ENCODE data around the gene RNPEPL1.
"Not testable (repeated sequence)": the region's sequence is repeated elsewhere in the genome, so short reads cannot be mapped to it uniquely, and the experiment has no call there.

Gene RNPEPL1

DNA sequence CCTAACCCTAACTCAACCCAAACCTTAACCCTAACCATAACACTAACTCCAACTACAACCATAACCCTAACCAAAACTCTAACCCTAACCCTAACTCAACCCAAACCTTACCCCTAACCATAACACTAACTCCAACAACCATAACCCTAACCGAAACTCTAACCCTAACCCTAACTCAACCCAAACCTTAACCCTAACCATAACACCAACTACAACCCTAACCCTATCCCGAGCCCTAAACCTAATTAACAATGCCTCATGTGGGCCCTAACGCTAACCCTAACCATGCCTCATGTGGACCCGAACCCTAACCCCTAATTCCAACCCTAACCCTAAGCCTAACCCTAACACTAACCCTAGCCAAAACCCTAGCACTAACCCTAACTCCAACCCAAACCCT is 45.5 kb downstream of the RNPEPL1 start:
- no peak for DNase-seq

DNA sequence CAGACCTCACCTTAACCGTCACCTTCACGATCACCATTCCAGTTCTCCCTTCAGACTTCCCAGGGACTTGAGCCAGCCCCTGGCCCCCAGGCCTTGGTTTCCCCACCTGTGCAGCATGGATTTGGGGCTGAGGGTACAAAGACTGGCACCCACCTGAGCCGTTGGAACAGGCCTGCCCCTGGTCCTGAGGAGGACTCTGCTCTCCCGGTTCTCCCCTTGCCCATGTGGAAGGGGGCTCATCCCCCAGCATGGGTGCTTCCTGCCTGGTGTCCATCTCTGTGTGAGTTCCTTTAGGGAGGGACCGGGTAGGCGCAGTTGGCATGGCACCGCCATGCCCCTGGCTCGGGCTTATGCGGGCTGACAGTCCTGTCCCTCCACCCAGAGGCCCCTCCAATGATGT is 46.1 kb downstream of the RNPEPL1 start:
- no peak for DNase-seq

DNA sequence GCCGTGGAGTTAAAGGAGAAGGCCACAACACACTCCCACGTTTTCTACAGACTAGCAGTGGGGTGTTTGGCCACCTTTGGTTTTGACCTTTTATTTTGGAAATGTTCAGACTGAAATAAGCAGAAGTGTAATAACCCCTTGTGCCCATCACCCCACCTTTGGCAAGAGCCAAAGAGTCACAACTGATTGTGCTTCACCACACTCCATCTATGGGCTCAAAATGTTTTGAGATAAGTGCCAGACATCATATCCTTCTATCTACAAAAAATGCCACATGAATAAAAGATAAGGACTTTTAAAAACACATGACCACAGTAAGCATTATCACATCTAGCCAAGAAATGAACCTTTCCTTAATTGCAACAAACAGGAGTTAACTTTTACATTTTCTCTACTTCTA is 47.1 kb downstream of the RNPEPL1 start:
- DNase-seq, result no peak

DNA sequence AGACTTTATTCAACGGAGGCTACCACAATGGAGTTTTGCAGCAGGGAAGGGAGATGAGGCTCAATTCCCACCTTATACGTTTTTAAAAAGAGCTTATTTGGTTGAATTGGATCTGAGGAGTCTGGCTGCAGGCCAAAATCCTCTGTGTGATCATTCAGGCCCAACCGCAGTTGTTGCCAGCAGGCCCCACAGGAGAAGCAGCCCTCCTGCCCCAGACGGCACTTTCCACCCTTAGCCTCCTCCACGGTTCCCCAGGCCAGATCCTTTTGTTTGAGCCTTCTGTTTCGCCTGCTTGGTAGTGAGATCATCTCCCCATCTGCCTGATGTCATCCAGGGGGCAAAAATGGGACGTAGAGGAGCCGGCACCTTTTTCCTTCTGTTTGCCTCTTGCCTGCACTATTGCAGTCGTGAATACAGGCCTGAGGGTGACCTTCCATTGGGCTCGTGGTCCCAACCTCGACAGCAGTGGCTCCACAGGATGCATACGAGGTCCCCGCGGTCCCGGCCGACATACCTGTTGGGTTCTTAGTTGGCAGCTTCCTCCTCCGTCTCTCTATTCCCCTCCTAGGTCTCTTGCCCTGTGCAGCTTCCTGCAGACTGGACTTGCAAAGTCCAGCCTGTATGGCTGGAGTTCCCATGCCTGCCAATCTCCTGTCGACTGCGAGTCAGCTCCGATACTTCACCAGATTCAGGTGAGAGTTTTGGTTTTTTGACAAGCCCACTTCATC is 47.7 kb downstream of the RNPEPL1 start:
- DNase-seq, result no peak

DNA sequence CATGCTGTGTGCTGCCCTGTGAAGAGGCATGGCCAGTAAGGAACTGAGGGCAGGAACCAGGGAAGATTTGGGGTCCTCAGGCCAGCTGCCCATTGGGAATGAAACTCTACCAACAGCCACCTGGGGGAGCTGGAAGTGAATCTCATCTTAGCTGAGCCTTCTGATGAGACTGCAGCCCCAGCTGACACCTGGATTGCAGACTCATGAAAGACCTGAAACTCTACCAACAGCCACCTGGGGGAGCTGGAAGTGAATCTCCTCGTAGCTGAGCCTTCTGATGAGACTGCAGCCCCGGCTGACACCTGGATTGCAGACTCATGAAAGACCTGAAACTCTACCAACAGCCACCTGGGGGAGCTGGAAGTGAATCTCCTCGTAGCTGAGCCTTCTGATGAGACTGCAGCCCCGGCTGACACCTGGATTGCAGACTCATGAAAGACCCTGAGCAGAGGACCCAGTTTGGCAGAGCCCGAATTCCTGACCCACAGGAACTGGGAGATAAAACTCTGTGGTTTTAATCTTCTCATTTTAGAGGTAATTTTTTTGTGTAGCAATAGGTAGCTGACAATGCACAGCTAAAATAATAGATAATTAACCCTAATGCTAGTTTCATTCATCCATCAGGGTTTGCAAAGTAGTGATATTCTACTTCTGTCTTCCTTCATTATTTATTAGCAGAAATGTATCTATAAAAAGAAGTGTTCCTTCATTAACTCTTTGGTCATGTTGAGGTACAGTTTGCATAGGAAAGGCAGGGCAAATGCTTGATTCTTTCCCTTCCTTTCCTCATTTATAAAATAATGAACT is 48.8 kb downstream of the RNPEPL1 start:
- DNase-seq, result not testable (repeated sequence)

DNA sequence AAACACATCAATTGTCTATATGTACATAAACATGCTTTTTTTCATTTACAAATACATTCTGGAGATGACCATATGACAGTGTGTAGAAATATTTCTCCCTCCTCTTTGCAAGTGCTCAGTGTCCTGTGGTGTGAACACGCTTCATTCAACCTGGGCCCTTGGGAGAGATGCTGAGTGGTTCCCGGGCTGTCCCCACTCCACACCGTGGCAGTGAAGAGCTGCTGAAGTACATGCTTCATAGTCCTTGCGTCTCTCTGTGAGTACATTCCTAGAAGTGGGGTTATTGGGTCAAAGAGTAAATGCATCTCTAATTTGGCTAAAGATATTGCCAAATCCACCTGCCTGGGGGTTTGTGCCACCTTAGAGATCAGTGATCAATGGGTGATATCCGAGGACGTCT is 50.5 kb downstream of the RNPEPL1 start:
- no peak for DNase-seq

DNA sequence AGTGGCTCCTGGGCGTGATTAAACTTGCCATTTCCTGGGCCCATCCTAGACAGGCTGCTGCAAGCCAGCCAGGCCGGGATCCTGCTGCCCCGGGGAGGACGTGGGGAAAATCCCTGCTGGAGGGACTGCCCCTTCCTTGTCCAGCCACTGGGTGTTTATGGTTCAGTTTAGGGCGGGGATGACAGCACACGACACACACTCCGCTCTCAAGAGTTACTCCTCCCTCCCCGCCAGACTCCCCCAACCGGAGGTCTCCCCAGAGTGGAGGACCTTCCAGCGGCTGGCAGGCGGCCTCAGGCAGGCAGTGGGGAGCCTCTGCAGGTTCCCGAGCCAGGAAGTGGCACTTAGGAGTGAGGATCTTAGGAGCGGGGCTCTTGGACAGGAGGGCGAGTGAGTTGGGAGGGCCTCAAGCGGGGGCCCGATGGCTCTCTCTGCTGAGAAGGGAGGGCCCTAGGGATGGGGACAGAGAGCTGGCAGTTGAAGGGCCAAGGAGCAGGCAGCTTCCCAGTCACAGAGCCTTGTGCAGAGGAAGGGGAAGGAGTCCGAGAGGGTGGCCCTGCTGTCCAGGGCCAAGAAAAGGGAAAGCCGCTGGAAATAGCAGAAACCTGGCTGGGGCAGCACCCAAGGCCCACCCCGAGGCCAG is 51.3 kb downstream of the RNPEPL1 start:
- DNase-seq, result no peak

DNA sequence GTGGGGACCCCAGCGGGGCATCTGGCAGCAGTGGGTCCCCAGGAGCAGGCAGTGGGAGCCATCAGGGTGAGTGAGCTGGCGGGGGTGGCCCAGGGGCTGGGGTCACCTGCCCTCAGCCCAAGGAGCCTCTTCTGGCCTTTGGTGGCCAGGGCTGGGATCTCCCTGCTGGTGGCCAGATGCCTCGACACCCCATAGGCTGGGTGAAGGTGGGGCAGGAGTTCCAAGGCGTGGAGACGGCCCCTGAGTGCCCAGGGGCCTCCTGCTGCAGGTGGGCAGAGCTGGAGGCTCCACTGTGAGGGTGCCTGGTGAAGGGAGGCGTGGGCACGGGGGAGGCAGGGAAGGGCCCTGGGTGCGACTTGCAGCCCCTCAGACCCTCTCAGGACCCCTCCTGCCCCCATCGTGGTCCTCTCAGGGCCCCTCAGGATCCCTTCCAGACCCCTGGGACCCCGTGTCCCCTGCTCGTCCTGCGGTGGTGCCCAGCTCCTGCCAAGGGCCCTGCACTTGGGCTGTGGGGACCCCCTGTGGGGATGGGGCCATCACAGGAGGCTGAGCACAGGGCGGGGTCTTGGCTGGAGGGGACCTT is 52.0 kb downstream of the RNPEPL1 start:
- no peak for DNase-seq

DNA sequence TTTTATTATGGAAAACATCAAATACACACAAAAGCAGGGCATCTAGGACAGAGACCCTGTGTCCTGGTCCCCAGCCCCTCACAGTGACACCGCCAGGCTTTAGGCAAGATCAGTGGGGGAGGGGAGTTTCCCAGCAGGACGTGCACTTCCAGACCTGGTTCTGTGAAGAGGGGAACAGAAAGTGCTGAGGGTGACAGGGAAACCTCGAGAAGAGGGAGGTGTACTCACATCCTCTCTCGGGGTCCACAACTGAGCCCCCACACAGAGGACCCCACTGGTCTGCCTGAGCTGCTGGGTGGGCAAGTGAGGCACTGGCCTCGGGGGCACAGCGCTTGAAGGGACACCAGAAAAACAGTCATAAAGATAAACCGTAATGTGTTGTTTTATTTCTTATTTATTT is 52.6 kb downstream of the RNPEPL1 start:
- DNase-seq, result no peak

DNA sequence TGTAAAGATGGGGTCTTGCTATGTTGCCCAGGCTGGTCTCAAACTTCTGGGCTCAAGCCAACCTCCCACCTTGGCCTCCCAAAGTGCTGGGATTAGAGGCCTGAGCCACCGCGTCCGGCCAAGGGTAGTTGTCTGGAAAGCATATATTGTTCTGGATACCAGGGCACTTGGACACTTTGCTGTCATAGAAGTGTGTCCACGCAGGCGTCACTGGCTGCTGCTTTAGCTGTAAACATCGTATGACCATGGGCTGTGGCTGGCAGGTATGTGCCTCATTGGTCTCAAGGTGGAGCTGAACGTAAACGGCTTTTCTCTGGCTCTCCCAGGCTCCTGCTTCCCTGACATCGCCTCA is 53.8 kb downstream of the RNPEPL1 start:
- no peak for DNase-seq

DNA sequence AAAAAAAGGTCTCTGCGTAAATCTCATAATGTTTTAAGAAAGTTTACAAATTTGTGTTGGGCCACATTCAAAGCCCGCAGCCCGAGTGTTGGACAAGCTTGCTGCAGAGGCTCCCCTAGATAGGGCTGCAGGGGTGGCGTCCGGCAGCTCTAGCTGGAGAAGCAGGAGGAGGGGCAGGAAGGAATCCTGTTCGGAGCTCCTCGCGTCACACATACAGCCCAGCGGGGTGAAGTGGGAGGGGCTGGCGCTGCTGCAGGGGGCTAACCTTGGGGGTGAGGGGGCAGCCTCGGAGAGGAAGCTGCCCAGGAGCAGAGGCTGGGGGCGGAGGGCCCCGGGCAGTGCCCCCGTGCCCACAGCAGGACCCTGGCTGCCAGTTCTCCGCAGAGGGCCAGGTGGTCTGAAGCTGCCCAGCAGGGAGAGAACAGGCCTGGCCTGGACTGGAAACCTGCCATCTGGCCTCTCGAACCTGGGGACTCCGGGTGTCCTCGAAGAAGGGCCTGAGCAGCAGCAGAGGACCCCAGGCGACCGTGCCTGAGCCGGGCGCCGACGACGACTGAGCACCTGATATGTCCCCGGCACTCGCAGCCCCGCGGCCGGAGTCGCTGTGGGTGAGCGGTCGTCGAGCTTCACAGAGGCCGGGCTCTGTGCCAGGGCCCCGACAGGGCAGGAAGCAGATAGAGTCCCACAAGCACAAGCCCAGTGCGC is 54.4 kb downstream of the RNPEPL1 start:
- no peak for DNase-seq

DNA sequence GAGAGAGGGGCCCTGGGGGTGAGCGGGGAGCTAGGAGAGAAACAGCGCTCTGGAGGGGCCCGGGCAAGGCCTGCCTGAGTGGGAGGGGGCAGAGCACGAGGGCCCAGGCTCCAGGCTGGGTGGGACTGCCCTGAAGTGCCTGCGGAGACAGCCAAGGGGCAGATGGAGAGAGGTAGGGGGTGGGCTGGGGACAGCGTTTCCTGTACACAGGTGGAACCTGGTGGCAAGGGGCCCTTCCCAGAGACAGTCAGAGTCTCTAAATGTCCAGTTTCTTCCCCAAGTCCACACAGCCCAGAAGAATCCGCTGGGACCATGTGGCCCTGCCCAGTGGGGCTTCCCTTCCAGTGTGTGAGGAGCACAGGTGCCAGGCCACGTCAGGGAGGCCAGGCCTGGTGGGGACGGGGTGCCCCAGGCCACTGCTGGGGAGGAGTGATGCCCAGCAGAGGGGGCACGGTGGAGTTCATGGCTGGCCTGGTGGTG is 55.3 kb downstream of the RNPEPL1 start:
- no peak for DNase-seq

DNA sequence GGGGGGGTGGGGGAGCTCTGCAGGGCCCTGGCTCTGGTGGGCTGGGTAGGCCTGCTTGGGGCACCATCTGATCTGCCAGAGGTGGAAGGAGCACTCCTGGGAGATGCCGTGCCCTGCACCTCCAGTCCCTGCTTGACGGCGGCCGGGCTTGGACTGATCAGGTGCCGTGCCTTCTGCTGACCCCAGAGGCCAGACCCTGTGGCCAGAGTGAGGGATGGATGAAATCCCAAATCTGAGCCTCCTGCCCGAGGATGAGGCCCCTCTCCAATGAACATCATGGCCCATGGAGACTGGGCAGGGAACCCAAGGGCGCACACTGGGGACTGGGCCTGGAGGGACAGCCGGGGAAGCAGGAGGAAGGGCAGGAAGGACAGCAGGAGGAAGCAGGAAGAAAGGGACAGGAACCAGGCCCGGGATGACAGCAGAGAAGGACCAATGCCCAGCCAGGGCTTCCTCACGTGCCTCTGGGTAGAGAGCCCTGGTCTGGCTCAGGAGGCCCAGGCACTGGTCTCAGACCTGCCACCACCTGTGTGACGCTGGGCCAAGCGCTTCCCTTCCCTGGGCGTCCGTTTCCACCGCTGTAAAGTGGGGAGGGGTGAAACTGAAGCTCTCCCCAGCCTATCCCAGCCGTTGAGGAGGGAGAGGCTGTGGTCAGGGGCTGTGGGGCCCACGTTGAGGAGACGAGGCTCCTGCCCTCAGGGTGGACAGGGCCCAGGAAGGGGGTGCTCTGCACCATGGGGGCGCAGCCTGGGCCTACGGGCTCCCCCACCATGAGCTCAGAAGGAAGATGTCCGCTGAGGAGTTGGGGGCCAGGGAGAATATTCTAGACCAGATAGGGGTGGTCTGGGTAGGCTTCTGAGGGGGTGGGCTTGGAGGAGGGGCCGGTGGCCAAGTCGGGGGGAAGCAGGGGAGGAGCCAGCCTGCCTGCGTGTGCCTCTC is 56.0 kb downstream of the RNPEPL1 start:
- no peak for DNase-seq

DNA sequence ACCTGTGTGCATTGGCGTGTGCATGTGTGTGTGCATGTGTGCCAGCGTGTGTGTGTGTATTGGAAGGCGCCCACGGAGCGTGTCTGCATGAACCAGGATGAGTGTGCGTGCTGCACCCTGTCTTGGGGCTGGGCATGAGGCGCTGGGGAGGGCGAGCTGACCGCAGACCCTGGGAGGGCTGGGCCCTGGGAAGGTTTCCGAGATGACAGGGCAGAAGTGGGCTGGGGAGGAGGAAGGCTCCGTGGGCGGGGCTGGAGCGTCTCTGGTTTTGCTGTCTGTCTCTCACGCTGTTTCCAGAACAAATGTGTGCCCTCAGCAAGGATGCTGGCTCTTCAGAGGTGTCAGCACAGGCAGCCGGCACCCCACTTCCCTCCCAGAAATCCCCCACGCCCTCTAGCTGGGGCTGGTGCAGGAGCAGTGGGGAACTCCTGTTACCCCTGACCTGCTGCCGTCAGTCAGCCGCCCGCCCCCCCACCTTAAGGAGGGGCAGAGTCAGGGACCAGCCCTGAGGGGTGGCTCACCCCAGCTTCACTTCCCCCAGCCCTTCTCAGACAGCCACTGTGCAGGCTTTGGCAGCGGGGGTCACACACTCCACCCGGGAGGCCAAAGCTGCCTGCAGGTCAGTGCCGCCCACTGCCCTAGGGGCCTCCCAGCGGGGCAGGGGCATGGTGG is 56.8 kb downstream of the RNPEPL1 start, which contains the start of gene GPR35:
Gene GPR35, plus strand, starts transcription at position 531 of the 672 bp plus-strand sequence. CDS start 4,473 bp downstream, outside the sequence.
- DNase-seq, result no peak

DNA sequence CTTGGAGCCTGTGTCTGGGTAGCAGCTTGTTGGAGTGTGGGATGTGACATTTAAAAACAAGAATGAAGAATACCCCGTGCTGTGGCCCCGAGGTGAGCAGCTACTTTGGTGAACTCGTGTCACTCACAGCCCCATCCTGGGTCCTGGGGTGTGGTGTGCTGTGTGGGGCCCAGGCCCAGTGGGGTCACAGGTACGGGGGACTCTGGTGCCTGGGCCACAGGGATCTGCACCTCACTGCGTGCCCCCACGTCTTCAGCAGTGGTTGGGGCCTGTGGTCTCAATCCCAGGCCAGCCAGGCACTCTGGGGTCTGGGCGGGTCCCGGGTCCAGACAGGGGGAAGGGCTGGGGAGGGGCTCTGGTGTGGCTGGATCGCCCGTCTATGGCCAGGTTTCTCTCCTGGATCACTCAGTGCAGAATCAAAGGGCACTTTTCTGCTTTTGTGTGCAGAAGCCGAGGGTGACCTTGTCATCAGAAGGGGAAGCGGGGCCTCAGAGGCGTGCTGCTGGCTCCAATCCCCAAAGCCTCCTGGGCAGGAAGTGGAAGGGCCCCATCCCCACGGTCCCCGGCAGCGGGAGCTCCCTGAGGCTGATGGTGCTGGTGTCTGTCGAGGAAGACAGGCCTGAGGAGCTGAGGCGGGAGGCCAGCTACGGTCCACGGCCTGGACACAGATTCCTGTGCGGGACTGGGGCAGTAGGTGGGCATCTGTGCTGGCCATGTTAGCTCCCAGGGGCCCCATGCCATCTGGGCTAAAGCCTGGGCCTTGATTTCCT is 58.4 kb downstream of the RNPEPL1 start:
- no peak for DNase-seq

DNA sequence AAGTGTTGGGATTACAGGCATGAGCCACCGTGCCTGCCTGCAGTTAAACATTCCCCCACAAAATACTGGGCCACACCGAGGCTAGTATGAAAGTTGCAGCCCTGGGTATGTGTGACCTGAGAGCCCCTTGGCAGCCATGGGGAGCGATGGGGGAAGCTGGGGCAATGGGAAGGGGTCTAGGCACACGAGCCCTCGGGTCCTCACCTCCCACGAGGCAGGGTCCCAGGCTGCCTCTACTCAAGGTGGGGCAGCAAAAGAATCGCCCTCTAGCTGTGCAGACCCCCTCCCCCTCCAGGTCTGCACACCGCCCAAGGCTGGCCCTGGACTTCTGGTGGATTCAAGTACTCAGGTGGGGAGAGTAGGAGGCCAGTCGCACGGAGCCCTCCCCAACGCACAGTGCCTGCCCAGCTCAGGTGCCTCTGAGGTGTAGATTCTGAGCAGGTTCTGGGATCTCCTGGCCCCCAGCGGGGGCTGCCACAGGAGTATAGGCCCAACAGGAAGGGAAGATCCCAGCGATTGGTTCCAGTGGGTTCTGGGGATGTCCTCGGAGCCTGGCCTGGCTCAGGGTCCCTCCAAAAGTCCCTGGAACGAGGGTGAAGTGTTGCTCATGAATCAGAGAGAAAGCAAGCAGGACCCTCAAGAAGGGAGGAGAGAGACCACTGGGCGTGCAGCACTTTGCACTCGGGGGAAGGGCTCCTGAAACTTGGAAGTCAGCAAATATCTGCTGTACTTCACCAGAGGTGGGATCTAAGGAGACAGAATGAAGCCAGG is 59.6 kb downstream of the RNPEPL1 start:
- DNase-seq, result no peak

DNA sequence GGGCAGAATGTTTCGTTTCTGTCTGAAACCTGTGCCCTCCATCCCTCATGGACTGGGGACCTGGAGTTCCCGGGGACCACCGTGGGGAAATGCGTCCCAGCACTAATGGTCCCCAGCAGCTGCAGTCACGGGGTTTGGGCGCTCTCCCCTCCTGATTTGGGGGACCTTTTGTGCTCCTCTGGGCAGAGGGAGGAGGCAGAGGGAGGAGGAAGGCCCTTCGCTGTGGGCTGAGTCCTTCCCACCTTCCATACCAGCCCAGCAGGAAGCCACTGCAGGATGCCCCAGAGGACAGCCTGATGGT is 60.2 kb downstream of the RNPEPL1 start:
- no peak for DNase-seq

DNA sequence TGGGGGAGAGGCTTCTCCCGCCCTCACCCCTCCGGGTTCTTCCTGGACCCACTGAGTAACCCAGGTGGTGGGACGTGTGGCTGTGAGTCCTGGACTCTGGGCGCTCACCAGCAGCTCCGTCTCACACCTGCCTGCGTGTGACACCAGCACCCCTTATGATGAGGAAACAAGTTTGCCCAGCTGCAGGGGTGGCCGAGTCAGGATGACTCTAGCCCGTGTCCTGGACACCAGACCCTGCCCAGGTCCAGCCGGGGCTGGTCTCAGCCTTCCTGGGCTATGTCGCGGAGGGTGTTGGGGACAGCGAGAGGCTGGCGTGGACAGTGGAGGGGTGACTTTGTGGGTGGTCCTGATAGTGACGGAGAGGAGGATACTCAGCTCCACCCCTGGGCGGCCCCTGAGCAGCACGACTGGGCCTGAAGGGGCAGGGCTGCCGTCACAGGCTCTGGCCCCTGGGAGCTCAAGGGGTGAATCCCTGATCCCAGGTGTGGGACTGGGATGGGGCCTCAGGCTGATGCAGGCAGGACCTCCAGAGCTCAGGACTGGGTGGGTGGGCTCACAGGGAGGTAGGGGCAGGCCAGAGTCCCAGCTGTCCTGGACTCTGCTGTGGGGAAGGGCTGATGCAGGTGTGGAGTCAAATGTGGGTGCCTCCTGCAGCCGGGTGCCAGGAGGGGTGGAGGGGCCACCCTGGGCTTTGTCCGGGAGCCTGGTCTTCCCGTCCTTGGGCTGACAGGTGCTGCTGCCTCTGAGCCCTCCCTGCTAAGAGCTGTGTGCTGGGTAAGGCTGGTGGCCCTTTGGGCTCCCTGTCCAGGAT is 60.7 kb downstream of the RNPEPL1 start:
- no peak for DNase-seq

DNA sequence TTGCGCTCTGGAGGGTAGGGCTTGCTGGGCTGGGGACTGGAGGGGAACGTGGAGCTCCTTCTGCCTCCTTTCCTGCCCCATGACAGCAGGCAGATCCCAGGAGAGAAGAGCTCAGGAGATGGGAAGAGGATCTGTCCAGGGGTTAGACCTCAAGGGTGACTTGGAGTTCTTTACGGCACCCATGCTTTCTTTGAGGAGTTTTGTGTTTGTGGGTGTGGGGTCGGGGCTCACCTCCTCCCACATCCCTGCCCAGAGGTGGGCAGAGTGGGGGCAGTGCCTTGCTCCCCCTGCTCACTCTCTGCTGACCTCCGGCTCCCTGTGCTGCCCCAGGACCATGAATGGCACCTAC is 61.3 kb downstream of the RNPEPL1 start:
- DNase-seq, result no peak

Data from NCI-H1417 treated with DMSO at 0.1 percent for 48 hours (cell line).